GM19455 (cell line): ENCODE data around the gene LECT2.
A peak's percentile ranks its signal among the peaks of the same experiment; 100 is the strongest.

ENCODE experiments used
- ATAC-seq: cut with Tn5 transposase; IDR thresholded peaks from one replicate; pipeline ENCODE4 v1.9.1; 2021; ENCODE audit not compliant: unreplicated experiment

LECT2 gene

DNA sequence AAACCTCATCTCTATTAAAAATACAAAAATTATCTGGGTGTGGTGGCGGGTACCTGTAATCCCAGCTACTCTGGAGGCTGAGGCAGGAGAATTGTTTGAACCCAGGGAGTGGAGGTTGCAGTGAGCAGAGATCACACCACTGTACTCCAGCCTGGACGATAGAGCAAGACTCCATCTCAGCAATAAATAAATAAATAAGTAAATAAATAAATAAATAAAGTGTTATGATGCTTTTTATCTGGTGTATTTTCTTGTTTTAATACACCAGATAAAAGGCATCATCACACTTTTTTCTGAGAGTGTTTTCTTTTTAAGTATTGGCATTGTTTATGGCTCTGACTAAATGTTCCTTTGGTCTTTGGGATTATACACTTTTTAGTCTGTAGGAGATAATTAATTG, 24.2 kb upstream of the LECT2 start:
- ATAC-seq, result no peak

DNA sequence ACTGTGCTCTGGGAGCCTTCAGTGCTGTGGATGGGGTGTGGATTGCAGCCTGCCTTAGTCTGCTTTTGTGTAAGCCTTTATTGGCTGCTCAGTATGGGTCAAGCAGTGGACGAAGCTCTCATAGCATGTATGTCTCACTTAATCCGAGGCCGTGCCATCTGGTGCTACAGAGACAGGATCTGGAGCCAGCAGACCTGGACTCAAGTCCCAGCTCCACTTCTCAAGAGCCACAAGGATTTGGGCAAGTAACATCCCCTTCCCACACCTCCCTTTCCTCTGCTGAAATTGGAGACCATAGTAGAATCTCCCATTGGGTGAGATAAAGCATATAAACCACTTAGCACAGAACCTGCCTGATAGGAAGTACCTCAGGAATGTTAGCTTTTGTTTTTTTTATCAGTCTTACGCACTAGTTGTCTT, 23.4 kb upstream of the LECT2 start:
- ATAC-seq, result no peak

DNA sequence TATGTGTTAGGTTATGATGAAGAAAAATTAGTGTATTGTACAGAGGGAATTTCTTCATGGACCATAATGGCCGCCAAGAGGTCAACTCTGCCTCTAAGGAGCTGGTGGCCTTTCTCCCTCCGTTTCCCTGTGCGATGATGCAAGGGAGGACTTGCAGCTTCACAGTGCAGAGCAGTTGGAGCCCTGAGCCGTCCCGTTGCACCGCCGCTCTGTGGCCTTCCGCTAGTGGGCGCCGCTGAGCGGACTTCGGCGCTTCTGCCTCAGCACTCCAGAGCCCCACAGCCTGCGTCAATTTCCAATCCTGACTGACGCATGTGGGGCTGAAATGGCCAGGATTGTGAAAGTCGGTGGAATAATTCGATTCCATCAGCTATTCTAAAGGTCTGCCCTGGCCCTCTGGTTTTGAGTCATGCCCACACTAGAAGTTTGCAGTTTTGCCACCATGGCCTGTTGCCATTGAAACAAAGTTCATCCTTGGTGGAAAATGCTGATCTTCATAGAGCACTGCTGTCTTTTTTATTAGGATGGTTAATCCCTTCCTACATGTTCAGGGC, 22.7 kb upstream of the LECT2 start:
- peak; percentile 69 for ATAC-seq

DNA sequence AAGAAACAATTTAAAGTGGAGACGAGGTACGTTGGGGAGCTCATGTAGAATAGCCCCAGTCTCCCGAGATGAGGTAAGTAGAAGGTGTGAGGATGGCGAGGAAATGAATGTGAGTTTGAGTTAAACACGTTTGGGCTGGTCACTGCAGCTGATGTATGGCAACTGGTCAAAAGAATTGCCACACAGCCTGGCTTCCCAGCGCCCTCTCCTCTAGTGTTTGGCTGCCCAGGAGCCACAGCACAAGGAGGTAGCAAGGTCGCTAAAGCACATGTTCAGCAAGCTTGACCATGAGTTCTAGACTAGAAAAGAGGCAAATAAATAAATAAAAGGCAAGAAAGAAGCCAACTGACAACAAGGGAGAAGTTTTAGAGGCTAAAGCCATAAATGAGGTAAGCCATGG, 21.4 kb upstream of the LECT2 start:
- ATAC-seq, result no peak

DNA sequence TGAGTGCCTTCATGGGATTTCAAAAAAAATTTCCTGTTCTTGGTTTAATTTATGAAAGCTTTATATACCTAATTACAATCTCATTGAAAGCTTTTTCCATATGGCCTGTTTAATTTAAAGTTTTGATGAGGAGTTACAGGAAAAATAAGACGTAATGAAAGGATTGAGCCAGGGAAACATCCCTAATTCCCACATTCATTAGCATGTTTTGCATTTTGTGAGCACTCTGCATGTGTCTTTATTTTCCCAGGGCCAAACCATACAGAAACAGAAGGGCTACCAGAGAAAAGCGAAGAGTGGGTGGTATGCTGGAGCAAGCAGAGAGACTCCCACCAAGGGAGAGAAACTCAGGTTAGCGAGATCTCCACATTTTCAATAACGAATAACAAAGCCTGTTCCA, 20.3 kb upstream of the LECT2 start:
- no peak for ATAC-seq

DNA sequence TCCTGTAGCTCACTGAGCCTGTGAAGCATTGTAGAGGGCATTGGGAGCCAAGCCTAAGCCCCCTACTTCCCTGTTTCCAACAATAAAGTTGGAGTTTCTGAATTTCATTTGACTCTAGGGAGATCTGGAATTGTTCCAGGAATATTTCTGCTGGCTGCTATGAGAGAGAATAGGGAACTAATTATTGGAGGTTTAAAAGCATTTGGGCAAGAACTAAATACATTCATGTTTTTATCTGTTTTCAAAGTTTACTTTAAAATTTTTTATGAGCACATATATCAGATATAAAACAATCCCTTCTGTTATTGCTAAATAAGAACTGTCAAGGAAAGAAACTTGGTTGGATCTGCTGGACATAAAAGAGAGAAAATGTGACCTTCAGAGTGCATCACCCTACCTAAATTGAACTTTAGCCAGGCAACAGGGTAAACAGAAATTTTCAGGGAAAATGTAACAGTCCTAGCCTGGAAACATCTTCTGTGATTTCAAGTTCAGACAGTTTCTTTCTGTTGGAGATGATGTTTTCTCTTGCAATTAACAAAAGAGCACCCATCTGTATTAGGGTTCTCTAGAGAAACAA, 19.3 kb upstream of the LECT2 start:
- no peak for ATAC-seq

DNA sequence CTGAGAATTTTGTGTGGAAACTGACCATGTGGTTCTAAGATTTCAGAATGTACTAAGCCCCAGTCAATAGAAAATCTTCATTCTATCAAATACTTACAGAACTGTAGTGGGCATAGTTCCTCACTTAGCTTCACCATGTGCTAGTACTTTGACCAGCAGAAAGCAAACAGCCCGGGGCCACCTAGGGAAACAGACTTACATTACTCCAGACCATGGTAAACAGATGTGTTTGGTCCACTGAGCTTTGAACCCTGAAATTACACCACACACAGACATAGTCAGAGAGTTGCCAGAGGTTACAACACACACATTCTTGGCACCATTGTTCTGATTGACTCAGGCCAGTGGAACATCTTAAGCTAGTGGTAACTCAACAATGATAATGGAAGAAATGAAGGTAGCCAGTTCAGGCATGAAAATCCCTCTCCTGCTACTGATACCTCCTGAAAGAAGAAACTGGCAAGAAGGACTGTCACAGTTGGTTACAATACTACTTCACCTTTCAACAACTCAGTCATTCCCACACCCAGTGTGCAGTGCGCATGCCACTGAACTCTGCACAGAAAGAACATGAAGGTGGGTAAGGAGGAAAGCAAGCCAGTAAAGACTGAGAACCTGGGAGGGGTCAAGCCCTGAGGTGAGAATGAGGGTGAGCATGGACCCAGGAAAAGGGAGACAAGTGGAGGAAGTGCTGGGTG, 18.7 kb upstream of the LECT2 start:
- ATAC-seq, result no peak

DNA sequence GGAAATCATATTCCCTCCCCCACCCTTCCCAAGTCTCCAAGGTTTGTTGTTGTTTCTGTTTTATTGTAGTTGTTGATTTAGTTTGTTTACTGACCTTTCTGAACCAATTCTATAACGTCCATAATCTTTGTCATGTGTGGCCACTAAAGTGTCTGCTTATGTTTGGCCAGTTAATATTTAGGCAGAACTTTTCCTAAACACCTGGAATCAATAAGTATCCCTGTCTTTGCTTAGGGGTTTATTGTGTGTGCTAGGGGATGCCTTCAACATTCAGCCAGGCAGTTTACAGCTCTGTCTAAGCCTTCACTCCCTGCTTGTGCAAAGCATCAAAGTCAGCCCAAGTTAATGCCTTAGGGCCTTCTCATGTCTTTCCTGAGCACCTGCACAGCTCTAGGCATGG, 16.9 kb upstream of the LECT2 start:
- no peak for ATAC-seq

DNA sequence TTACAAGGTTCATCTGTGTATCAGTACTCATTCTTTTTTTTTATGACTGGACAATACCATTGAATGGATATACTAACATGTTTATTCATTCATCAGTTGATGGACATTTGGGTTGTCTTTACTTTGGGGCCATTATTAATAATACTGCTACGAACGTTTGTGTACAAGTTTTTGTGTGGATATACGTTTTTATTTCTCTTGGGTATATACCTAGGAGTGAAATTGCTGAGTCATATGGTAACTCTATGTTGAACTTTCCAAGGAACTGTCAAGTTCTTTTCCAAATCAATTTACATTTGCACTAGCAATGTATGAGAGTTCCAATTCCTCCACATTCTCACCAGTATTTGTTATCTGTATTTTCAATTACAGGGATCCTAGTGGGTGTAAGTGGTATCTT, 12.0 kb upstream of the LECT2 start:
- ATAC-seq, result no peak

DNA sequence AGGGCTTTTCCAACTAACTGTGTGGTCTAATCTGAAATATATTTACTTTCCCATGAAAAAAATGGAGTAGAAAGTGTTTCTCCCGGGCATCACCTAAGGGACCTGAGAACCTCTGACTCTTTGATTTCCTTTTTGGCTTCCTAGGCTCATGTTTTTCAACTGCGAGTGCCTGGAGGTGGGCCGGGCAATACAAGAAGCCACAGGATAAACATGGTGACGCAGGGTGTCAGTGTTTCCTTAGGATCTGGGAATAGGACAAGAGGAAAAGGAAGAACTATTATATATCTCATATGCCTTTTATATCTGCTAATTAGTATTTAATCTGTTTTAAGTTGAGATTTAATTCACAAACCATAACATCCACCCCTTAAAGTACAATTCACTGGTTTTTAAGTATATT, 11.4 kb upstream of the LECT2 start:
- no peak for ATAC-seq

DNA sequence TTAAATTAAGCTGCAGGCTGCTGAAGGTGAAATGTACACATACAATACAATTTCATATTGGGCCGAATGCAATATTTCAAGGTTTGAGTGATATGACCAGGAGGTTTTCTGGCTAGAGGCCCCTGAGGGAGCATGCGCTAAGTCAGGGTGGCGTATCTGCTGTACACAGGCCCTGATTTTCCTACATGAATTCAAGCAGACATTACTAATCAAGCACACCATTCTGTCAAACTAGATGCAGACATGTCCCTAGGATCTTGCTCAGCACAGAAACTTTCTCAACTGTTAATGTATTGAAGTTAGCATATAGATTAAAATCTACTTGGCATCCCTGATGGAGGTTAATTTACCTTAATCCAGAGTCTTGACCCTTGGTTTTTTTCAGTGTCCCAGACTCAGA, 10.7 kb upstream of the LECT2 start:
- ATAC-seq, result no peak

DNA sequence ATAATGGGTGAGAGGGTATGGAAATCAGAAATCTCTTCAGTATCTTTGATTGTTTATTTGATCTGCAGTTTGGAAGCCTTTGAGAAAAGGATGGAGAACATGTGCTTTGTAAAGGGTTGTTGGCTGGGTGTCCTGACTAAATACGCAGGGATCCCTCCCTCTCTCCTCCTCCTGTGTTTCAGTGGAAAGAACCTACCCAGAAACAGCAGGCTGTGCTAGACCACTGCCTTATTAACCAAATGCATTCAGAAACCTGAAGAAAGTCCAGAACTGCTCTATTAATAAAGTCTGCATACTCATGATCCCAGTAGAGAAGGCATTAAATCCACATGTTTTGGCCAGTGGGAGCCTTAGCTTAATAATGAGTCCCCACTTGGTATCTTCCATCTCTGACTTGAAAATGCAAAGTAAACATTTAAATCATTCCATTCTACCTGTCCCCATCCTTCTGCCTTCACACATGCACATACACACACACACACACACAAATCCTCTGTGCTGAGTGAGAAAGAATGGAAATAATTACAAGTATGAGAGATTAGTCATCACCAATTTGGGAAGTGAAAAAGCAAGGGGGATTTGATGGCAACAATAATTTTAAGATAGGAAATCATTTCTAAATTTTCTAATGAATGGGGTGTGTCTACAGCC, 10.0 kb upstream of the LECT2 start:
- ATAC-seq, result no peak

DNA sequence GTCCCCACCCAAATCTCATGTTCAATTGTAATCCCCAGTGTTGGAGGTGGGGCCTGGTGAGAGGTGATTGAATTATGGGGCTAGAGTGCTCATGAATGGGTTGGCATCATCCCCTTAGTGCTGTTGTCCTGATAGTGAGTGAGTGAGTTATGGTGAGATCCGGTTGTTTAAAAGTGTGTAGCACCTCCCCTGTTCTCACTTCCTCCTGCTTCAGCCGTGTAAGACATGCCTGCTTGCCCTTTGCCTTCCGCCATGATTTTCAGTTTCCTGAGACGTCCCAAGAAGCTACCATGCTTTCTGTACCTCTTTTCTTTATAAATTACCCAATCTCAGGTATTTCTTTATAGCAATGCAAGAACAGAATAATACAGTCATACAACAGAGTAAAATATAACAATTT, 742 bp upstream of the LECT2 start:
- no peak for ATAC-seq

DNA sequence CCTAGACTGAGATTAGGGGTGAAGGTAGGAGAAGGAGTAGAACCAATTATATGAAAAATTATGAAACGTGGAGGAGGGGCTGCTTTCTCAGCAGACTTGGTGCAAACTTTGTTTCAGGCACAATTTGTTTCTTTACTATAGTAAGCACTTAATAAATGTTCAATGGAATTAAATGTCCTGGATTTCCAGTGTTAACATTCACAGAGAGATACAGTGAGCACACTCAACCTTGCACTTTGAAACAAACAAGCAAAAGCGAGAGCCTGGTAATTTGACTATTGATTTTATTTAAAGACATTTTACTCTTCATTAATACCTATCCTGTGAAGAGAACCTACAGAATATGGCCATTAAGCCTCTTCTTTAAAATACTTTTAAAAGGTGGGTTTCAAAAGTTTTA, 933 bp downstream of the LECT2 start:
- no peak for ATAC-seq

DNA sequence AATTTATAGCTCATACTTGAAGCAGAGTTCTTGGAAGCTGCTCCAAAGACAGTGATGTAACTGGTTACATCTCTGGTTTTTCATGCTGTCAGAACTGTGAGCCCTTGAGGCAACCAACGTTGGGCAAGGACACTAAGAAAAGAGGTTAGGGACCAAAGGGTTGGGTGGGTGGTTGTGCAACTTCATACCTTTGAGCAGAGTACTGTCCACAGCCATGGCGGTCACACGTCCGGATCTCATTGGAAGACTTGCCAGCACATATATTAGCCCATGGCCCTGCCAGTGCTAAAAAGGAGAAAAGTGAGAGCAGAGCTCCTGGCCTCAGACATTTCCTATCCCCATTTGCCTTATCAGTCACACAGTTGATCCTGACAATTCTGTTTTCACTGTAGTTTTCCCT, 2.1 kb downstream of the LECT2 start:
- no peak for ATAC-seq

DNA sequence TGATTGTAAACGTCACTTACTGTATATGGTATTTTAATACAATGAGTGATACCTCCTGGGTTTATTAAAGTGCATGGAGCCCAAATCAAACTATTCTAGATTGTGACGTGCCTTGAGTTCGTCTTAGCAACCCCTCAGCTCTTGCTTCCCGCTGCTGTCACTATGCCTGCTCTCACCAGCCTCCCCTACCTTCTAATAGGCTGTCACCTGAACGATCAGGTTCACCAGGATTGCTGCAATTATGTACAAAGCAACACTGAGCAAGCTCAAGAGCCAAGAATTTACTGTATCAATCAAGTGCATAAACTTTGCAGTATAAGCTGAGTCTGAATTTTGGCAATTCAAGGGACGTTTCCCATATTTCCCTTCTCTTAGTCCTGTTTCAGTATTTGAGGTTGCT, 3.0 kb downstream of the LECT2 start:
- ATAC-seq, result no peak

DNA sequence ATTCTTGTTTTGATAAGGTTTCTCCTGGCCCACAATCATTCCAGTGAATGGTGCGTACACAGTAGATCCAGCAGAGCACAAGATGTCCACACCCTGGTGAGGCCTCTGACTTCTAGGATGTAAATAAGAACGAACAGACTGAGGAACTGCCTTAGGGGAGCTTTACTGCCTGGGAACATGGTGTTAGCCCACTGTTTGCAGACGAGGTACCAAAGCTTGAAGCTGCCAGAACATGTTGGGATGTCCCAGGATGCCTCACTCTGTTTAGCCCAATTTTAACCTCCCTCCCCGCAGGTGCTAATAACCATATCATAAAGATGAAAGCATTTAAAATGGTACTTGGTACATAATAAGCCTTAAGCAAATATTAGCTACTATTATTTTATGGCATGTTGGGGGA, 3.5 kb downstream of the LECT2 start:
- ATAC-seq, result no peak

DNA sequence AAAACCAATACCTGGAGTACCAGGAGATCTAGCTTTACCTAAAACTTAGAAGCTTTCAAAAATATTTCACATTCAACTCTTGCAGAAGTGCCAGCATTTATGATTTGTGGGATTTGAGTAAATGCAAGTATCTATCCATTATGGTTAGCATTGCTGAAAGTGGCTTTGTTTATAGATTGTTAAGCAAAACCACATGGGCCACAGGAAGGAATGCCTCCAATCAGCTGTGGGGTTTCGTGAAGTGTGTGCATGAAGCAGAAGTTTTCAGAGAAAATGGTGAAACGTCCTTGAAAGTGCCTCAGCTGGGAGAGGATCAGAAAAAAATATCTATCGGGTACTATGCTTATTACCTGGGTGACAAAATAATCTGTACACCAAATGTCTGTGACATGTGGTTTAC, 4.2 kb downstream of the LECT2 start:
- no peak for ATAC-seq

DNA sequence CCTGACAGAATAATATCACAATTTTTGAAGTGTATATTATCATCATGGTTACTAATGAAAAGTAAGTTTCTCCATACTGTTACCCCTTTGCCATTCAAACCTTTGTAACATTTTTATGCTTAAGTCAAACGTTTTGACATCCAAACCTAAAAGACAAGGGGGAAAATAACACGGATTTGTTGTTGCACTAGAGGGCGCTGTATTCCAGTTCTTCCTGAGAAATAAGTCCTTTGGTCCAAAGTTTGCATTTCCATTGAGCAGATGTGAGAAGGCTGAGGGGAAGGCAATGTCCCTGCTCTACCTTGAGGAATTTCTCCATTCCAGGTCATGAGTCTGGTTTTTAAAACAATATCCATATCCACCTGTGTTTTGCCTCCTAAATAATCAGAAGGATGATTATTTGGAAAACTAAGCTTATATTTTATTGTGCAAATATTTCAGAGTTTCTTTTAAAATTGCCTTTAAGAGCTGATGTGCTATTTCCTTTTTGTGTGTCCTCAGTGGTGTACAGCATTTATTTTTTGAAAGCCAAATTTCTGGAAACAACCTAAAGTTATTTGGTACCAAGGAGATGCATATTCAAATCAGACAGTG, 9.7 kb downstream of the LECT2 start:
- no peak for ATAC-seq

DNA sequence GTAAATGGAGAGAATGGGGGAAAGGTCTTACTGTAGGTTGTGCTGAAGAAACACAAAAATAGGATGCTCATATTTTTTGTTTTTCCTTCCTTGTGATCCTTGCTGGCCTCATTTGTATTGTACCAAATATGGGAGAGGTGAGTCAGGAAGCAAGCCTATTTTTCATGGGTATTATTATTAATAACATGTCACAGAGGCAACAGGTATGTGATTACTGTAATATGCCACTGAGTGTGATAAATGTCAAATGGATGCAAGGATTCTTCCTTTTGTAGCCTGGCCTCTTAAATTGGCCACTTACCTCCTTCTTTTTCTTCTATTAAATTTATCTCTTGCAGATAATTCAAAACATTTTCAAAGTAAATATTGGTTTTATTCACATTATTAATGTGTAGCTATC, 10.2 kb downstream of the LECT2 start:
- ATAC-seq, result no peak

DNA sequence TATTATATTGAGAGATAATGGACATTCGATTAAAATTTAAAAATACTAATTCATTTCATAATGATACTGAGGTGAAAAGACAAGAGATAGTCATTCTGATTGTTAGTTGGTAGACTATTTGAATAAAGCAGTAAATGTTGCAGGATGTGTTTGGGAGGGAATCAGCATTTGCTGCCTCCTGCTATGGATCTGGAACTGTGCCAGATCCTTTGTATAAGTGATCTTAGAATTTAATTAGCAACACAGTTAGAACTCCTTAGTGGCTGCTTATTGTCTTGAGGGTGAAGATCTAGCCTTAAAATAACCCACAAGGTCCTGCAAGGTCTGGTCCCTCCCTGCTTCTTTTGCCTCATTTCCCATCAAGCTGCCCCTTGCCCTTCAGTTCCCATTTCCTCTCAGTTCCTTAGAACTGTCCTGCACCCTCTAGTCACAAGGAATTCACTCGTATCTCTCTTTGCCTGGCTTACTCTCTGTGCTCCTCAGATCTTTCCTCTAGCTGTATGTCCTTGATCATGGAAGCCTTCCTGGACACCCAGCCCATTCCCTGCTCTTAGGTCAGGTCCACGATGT, 12.5 kb downstream of the LECT2 start:
- ATAC-seq, result no peak

DNA sequence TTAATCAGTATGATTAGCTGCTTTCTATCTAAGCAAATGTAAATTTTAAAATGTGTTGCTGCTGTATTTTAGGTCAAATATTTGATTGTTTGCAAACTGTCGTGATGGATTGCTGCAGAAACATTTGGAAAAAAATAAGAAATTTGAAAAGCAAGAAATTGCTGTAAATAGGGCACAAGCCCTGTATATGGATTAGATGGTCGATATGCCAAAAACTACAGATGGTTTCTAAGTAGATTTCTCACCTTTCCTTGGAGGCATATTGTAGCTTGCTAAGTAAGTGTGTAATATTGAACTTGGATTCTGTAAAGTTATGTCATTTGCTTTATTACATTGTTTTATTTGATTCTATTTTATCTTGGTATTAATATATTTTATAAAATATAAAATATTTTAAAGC, 13.1 kb downstream of the LECT2 start:
- no peak for ATAC-seq
